ENCODE data around the gene CNBD2. TPM values are rescaled to one million over a fixed set of nuclear protein-coding genes. Genes with fewer than 3 reads are reported as not detected.
"Not testable (repeated sequence)": the region's sequence is repeated elsewhere in the genome, so short reads cannot be mapped to it uniquely, and the experiment has no call there.

CNBD2 gene
- total RNA-seq, 2 donors from 2014 or later: 5.0 to 5.1 TPM

DNA sequence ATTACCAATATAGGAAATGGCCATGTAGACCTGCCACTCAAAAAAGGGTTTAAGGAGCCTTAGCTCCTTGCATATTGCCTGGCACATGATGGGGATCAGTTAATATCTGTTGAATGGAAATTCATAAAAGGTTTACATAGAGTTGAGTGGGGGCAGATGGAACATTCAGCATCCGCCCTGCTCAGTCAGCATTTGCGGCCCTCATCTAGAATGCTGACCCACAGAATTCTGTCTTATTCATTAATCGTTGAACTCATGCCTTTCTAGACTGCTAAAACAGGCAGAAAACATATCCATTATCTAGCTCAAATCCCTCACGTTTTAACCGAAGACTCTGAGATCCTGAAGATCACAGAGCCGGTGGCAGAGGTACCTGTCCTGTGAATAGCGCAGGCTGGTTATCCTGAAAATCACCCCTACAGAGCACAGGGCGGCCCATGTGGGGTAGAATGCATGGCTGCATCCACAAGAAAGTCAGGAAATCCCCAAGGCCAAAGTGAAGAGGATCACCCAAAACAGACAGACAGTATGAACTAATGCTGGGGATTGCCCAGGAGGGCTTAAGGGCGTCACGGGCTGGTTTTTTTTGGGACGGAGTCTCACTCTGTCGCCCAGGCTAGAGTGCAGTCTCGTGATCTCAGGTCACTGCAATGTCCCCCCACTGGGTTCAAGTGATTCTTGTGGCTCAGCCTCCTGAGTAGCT, 59.9 kb downstream of the CNBD2 start:
- ATAC-seq (replicated peaks): no peak
- Mint-ChIP-seq H3K27ac (no peak overlapping the region), H3K27me3 (peaks cover 4% of the 10 kb centered on the region), H3K4me1 (no peaks in the 10 kb centered on the region), H3K36me3 (ENCODE audit: low read depth) (no peaks in the 10 kb centered on the region), H3K9me3 (no peaks in the 10 kb centered on the region), H3K4me3 (no peak overlapping the region)

- Mint-ChIP-seq H3K4me1 (no peaks in the 10 kb centered on the region), H3K27ac (no peak overlapping the region), H3K9me3 (no peaks in the 10 kb centered on the region), H3K27me3 (peaks cover 4% of the 10 kb centered on the region), H3K36me3 (ENCODE audit: low read depth) (no peaks in the 10 kb centered on the region), H3K4me3 (no peak overlapping the region)
- no peak for ATAC-seq (replicated peaks)
Observed at GRCh38 chr20:36030149-36030548, 61.8 kb downstream of the CNBD2 start.

DNA sequence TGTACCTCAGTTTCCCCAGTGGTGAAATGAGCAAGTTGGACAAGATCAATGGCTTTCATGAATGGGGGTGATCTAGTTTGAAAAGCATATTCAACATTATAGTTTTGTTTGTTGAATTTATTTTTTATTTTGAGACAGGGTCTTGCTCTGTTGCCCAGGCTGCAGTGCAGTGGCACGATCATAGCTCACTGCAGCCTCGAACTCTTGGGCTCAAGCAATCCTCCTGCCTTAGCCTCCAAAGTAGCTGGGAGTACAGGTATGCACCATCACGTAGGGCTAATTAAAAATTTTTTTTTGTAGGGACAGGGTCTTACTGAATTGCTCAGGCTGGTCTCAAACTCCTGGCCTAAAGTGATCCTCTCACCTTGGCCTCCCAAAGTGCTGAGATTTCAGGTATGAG, 63.4 kb downstream of the CNBD2 start:
- H3K36me3 Mint-ChIP-seq (ENCODE audit: low read depth): no peaks in the 10 kb centered on the region
- H3K4me1 Mint-ChIP-seq: no peaks in the 10 kb centered on the region
- ATAC-seq (replicated peaks): no peak
- no peak overlapping the region for H3K27ac Mint-ChIP-seq
- no peaks in the 10 kb centered on the region for H3K9me3 Mint-ChIP-seq
- H3K4me3 Mint-ChIP-seq: no peak overlapping the region
- H3K27me3 Mint-ChIP-seq: peaks cover 4% of the 10 kb centered on the region

- no peak overlapping the region for H3K27ac Mint-ChIP-seq
- no peaks in the 10 kb centered on the region for H3K9me3 Mint-ChIP-seq
- ATAC-seq (replicated peaks): no peak
- no peaks in the 10 kb centered on the region for H3K4me1 Mint-ChIP-seq
- peaks cover 4% of the 10 kb centered on the region for H3K27me3 Mint-ChIP-seq
- H3K36me3 Mint-ChIP-seq (ENCODE audit: low read depth): no peaks in the 10 kb centered on the region
- no peak overlapping the region for H3K4me3 Mint-ChIP-seq
Observed at GRCh38 chr20:36034875-36035274, 66.5 kb downstream of the CNBD2 start.

GRCh38 chr20:36035745-36036144, 67.4 kb downstream of the CNBD2 start:
- Mint-ChIP-seq H3K4me3 (no peak overlapping the region), H3K27me3 (peaks cover under 1% of the 10 kb centered on the region), H3K36me3 (ENCODE audit: low read depth) (no peaks in the 10 kb centered on the region), H3K9me3 (no peaks in the 10 kb centered on the region), H3K4me1 (no peaks in the 10 kb centered on the region), H3K27ac (no peak overlapping the region)
- ATAC-seq (replicated peaks): peak; percentile 47

DNA sequence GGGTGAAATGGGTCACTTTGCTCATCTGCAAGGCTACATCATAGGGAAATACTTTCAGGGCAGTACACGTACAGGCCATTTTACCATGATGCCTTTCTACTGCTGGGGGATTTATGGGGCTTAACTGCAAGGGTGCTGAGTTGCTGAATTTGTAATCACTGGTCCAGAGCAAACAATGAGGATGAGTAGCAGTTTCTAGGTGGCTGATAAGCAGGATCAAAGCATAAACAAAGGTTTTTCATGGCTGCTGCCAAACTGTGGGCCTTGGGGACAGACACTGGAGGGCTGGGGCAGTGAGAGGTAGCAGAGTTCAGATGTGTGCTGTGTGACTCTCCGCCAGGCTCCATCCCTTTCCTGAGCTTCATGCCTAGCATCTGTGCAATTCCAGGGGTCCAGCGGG, 68.3 kb downstream of the CNBD2 start:
- Mint-ChIP-seq H3K4me3 (no peak overlapping the region), H3K9me3 (no peaks in the 10 kb centered on the region), H3K36me3 (ENCODE audit: low read depth) (no peaks in the 10 kb centered on the region), H3K4me1 (no peaks in the 10 kb centered on the region), H3K27ac (no peak overlapping the region), H3K27me3 (no peaks in the 10 kb centered on the region)
- ATAC-seq (replicated peaks): no peak

GRCh38 chr20:36040571-36040970, 72.2 kb downstream of the CNBD2 start:
- Mint-ChIP-seq H3K36me3 (ENCODE audit: low read depth) (peaks cover 7% of the 10 kb centered on the region), H3K4me3 (no peak overlapping the region), H3K9me3 (no peaks in the 10 kb centered on the region), H3K27ac (no peak overlapping the region), H3K27me3 (no peaks in the 10 kb centered on the region), H3K4me1 (no peaks in the 10 kb centered on the region)
- ATAC-seq (replicated peaks): no peak

DNA sequence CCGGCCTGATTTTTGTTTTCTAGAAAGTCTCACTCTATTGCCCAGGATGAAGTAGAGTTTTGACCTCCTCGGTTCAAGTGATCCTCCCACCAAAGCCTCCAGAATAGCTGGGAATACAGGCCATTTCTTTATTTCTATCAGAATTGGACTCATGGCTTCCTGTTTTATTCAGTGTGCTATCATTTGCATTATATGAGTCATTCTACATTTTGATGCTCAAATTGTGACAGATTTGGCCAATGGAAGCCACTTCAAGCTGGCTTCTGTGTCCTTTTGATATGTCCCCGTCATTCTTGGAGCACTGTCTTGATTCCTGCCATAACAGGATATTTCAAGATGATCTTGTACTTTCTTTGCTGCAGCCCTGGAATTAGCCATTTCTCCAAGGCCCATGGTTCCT, 75.1 kb downstream of the CNBD2 start:
- H3K27ac Mint-ChIP-seq: no peak overlapping the region
- peaks cover 35% of the 10 kb centered on the region for H3K36me3 Mint-ChIP-seq (ENCODE audit: low read depth)
- no peak overlapping the region for H3K4me3 Mint-ChIP-seq
- no peaks in the 10 kb centered on the region for H3K9me3 Mint-ChIP-seq
- no peaks in the 10 kb centered on the region for H3K27me3 Mint-ChIP-seq
- peaks cover 11% of the 10 kb centered on the region for H3K4me1 Mint-ChIP-seq
- no peak for ATAC-seq (replicated peaks)

DNA sequence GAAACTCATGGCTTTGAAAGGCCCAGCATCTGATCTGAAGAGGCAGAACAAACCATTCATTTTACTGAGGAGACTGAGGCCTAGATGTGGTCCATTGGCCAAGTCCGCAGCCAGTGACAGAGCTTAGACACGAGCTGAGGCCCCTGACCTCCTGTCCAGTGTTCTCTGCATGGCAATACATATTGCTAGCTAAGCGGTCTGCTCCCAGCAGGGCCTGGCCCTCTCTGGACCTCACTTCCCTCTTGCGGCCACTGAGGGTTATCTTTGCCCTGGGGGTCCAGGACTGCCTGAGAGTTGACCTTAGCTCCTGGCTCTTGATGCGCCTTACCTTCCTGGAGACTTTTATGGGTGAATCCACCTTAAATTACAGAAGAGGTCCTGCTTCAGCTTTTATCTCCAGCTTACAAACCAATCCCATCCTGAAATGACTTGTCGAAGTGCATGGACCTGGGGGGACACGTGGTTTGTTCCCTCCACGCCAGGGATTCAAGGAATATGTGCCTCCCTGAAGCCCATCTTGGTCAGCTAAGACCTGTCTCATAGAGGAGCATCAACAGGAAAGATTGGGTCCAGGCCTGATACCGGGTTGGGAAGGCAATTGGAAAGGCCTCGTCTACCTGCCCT, 75.6 kb downstream of the CNBD2 start:
- peaks cover 41% of the 10 kb centered on the region for H3K36me3 Mint-ChIP-seq (ENCODE audit: low read depth)
- H3K27ac Mint-ChIP-seq: no peak overlapping the region
- H3K27me3 Mint-ChIP-seq: no peaks in the 10 kb centered on the region
- no peak for ATAC-seq (replicated peaks)
- H3K4me1 Mint-ChIP-seq: peaks cover 17% of the 10 kb centered on the region
- no peak overlapping the region for H3K4me3 Mint-ChIP-seq
- no peaks in the 10 kb centered on the region for H3K9me3 Mint-ChIP-seq

DNA sequence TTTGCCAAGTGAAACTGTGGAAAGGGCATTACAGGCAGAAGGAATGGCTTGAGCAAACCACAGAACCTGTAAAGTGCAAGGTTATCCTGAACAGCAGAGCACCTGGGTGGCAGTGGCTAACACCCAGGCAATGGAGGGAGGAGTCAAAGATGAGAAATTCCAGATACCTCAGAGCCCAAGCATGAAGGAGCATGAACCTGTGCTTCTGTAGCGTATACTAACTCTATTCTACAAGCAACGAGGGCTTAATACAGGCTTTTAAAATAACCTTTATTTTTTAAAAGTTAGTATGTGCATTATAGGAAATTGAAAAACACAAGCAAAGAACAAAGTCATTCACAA, 77.0 kb downstream of the CNBD2 start:
- H3K36me3 Mint-ChIP-seq (ENCODE audit: low read depth): peaks cover 54% of the 10 kb centered on the region
- H3K27ac Mint-ChIP-seq: no peak overlapping the region
- no peak overlapping the region for H3K4me3 Mint-ChIP-seq
- ATAC-seq (replicated peaks): no peak
- H3K4me1 Mint-ChIP-seq: peaks cover 18% of the 10 kb centered on the region
- H3K9me3 Mint-ChIP-seq: no peaks in the 10 kb centered on the region
- no peaks in the 10 kb centered on the region for H3K27me3 Mint-ChIP-seq

GRCh38 chr20:36046073-36046798, 77.8 kb downstream of the CNBD2 start:
- Mint-ChIP-seq H3K36me3 (ENCODE audit: low read depth) (peaks cover 55% of the 10 kb centered on the region), H3K4me1 (peaks cover 22% of the 10 kb centered on the region), H3K4me3 (peak overlapping the region; percentile 98)
- not testable (repeated sequence) for H3K27ac Mint-ChIP-seq; H3K27me3 Mint-ChIP-seq; H3K9me3 Mint-ChIP-seq; ATAC-seq (replicated peaks)

DNA sequence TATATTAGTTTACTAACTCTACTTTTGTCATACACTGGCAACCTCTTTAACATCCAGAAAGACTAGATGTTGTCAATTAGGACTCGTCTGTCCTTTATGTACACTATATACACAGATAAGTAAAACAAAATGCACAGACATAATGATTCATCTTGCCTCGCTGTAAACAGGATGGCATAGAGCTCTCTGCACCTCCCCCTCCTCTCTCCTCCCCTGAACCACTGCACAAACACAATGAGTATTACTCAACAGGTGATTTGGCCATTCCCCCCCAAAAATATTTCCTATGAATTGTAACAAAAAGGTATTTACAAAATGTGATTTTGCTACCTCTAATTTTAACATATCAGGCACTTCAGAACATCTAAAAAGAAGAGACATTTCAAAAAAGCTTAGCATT, 81.0 kb downstream of the CNBD2 start:
- ATAC-seq (replicated peaks); H3K27me3 Mint-ChIP-seq; H3K9me3 Mint-ChIP-seq: not testable (repeated sequence)
- peaks cover 55% of the 10 kb centered on the region for H3K36me3 Mint-ChIP-seq (ENCODE audit: low read depth)
- H3K4me3 Mint-ChIP-seq: peak overlapping the region; percentile 98
- H3K4me1 Mint-ChIP-seq: peaks cover 28% of the 10 kb centered on the region
- H3K27ac Mint-ChIP-seq: peak overlapping the region; percentile 94

DNA sequence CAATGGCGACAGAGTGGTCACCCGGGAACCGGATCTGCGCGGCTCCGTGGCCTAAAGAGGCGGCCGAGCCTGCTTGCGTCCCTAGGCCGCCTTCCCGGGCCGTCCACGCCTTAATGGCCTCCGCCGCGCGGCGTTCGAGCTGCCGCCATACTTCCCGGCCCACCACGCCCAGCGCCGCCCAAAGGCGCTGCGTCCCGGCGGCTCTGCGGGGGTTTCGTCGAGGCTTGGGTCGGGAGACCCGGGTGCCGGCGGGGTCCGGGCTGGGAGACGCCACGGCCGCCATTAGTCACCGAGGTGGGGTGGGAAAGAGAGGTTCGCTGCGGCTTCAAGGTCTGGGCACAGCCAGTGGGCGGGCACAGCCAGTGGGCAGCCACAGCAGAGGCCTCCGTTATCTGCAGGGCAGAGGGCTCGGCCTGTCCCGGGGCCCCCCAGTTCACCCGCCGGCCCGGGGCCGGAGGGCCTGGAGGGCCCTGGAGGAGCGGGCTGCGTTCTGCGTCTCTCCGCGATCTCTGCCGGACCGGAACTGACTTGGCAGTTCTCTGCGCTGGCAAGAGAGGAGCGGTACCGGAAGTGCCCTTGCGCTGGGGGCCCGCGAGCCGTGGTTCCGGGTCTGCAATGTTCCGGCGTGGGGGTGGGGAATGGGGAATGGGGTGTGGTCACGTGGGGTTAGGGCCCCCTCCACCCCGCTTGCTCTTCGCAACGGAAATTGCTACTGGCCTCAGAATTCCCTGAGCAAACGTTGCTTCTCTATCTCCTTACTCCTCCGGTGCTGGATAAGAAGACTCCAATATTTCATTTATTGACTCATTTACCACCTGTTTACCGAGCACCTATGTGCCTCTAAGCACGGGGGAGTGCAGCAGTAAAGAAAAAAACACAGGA, 82.3 kb downstream of the CNBD2 start:
- H3K27me3 Mint-ChIP-seq: peaks cover 9% of the 10 kb centered on the region

DNA sequence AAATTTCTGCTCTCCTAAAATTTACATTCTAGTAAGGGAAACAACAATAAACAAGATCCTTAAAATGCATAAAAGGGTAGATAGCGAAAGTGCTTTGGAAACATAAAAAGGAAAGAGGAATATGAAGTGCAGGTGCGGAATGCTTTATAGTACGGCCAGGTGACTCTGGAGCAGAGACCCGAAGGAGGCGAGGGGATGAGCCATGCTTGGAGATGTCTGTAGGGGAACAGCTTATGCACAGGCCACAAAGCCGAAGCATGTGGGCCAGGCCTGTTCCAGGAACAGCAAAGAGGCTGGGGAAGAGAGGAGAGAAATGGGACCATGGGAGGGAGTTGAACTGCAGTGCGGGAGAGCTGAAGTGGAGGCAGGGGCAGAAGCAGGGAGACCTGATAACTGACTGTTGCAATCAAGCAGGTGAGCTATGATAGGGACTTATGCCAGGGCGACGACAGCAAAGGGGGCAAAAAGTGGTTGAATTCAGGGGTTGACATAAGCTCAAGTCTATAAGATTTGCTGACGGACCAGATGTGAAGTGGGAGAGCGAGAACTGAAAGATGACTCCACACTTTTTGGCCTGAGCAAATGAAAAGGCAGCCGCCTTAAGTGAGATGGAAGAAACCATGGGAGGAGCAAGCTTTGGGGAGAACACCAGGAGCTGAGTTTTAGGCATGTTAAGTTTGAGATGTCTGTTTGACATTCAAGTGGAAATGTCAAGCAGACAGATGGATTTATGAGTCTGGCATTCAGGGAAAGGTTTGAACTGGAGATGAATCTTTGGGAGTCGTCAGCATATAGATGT, 83.1 kb downstream of the CNBD2 start:
- peak overlapping the region; percentile 98 for H3K4me3 Mint-ChIP-seq
- ATAC-seq (replicated peaks): no peak

More for the DNA sequence above, 82.3 kb downstream of the CNBD2 start:
- peak overlapping the region; percentile 94 for H3K27ac Mint-ChIP-seq
- peak; percentile 98 for ATAC-seq (replicated peaks)
- H3K4me1 Mint-ChIP-seq: peaks cover 28% of the 10 kb centered on the region
- H3K36me3 Mint-ChIP-seq (ENCODE audit: low read depth): peaks cover 47% of the 10 kb centered on the region
- H3K4me3 Mint-ChIP-seq: peak overlapping the region; percentile 98
- H3K9me3 Mint-ChIP-seq: peaks cover 5% of the 10 kb centered on the region

More for the DNA sequence above, 83.1 kb downstream of the CNBD2 start:
- Mint-ChIP-seq H3K27me3 (peaks cover 9% of the 10 kb centered on the region), H3K27ac (peak overlapping the region; percentile 94), H3K4me1 (peaks cover 22% of the 10 kb centered on the region), H3K36me3 (ENCODE audit: low read depth) (peaks cover 39% of the 10 kb centered on the region), H3K9me3 (peaks cover 5% of the 10 kb centered on the region)
